SK-N-SH (cell line): ENCODE results near the gene ACTL8. TPM values are rescaled to one million over a fixed set of nuclear protein-coding genes. Genes with fewer than 3 reads are reported as not detected.

ENCODE experiments used
- CTCF ChIA-PET: fragments of 300-600, 350-600 bp; formaldehyde crosslinking; extraction: SDS; loops from one replicate; lab custom pipeline; 2021; lab: Yijun Ruan, JAX
- POLR2A ChIA-PET: fragments of 350-600 bp; sonication (Branson Sonifier 250); formaldehyde crosslinking; extraction: SDS; loops from one replicate; lab custom pipeline; 2020; ENCODE audit warnings: antibody characterized with exemption, inconsistent platforms; lab: Yijun Ruan, JAX
- DNase-seq: peaks from one replicate; pipeline ENCODE4 v3.0.0; 2012
- H2AFZ ChIP-seq: fragments of 200-600 bp; sonication (generic); 2 replicates; pipeline ENCODE4 v1.8.1; 2016; ENCODE audit warnings: antibody characterized with exemption, mild to moderate bottlenecking, low read depth
- H3F3A ChIP-seq: fragments of 200-600 bp; sonication (generic); replicated peaks from 2 replicates; pipeline ENCODE3; 2016; ENCODE audit warnings: antibody characterized with exemption, mild to moderate bottlenecking; ENCODE audit not compliant: insufficient read depth
- H3K27ac ChIP-seq, 2 experiments: fragments of 200-500 bp in 1 of 2; fragments of 200-600 bp in 1 of 2; sonication (Bioruptor generic) in 1 of 2; sonication (generic), shearing (Covaris generic) in 1 of 2; 2 replicates each; pipeline versions ENCODE4 v1.5.1 to v1.6.1; 2014 to 2016; ENCODE audit warnings: low read depth in 2 of 2, inconsistent platforms in 1 of 2, low read length in 1 of 2, mild to moderate bottlenecking in 1 of 2, mixed read lengths in 1 of 2
- H3K27me3 ChIP-seq: fragments of 200-600 bp; sonication (generic), shearing (Covaris generic); 2 replicates; pipeline ENCODE4 v1.6.1; 2016; ENCODE audit warnings: mixed run types; ENCODE audit not compliant: insufficient read depth
- H3K36me3 ChIP-seq, 2 experiments: fragments of 200-500 bp in 1 of 2; fragments of 200-600 bp in 1 of 2; sonication (Bioruptor generic) in 1 of 2; sonication (generic) in 1 of 2; replicated peaks in 1 of 2; 2 replicates each; pipeline versions ENCODE3 to v1.5.1; 2014 to 2016; ENCODE audit warnings: low read length in 1 of 2, mild to moderate bottlenecking in 1 of 2; ENCODE audit not compliant: insufficient read depth in 2 of 2, control insufficient read depth in 1 of 2
- H3K4me1 ChIP-seq, 2 experiments: fragments of 200-500 bp in 1 of 2; fragments of 200-600 bp in 1 of 2; sonication (Bioruptor generic) in 1 of 2; sonication (generic), shearing (Covaris generic) in 1 of 2; 2 replicates each; pipeline versions ENCODE4 v1.5.1 to v1.6.1; 2014 to 2016; ENCODE audit warnings: low read depth in 1 of 2, low read length in 1 of 2, mixed run types in 1 of 2; ENCODE audit not compliant: insufficient read depth in 2 of 2, control insufficient read depth in 1 of 2
- H3K4me2 ChIP-seq: fragments of 200-600 bp; sonication (generic), shearing (Covaris generic); 2 replicates; pipeline ENCODE4 v1.6.1; 2017; ENCODE audit warnings: mixed run types
- H3K4me3 ChIP-seq, 2 experiments: fragments of 200-500 bp in 1 of 2; fragments of 200-600 bp in 1 of 2; sonication (Bioruptor generic) in 1 of 2; sonication (generic), shearing (Covaris generic) in 1 of 2; 2 replicates each; pipeline versions ENCODE4 v1.5.1 to v1.8.1; 2014 to 2016; ENCODE audit warnings: low read depth in 2 of 2, inconsistent platforms in 1 of 2, low read length in 1 of 2, mild to moderate bottlenecking in 1 of 2, mixed read lengths in 1 of 2, moderate library complexity in 1 of 2
- H3K79me2 ChIP-seq: fragments of 200-600 bp; sonication (generic); 2 replicates; pipeline ENCODE4 v1.8.1; 2017; ENCODE audit warnings: mild to moderate bottlenecking; ENCODE audit not compliant: insufficient read depth
- H3K9ac ChIP-seq: fragments of 200-600 bp; sonication (generic); 2 replicates; pipeline ENCODE4 v1.6.1; 2017; ENCODE audit warnings: mixed run types
- H3K9me2 ChIP-seq: fragments of 200-600 bp; sonication (generic); 2 replicates; pipeline ENCODE4 v1.6.1; 2017; ENCODE audit warnings: mixed run types
- H3K9me3 ChIP-seq: fragments of 200-600 bp; sonication (generic); 2 replicates; pipeline ENCODE4 v1.6.1; 2017; ENCODE audit warnings: mixed run types, mild to moderate bottlenecking, moderate library complexity
- H4K20me1 ChIP-seq: fragments of 200-600 bp; sonication (generic); 2 replicates; pipeline ENCODE4 v1.6.1; 2017; ENCODE audit warnings: mild to moderate bottlenecking, mixed run types; ENCODE audit not compliant: insufficient read depth
- EP300 ChIP-seq, 2 experiments: IDR thresholded peaks; 2 replicates each; pipeline versions ENCODE4 v1.4.0 to v1.6.1; 2012; ENCODE audit warnings: borderline replicate concordance in 1 of 2, low read depth in 1 of 2, low read length in 1 of 2
- GABPA ChIP-seq: IDR thresholded peaks from 2 replicates; pipeline ENCODE4 v1.4.0; 2012; ENCODE audit warnings: low read depth, mild to moderate bottlenecking
- GATA2 ChIP-seq: sonication (generic); formaldehyde crosslinking; IDR thresholded peaks from 2 replicates; pipeline ENCODE4 v1.5.0; 2020; ENCODE audit warnings: mild to moderate bottlenecking, missing genetic modification reagents
- JUND ChIP-seq: IDR thresholded peaks from 2 replicates; pipeline ENCODE4 v1.4.0; 2012
- MXI1 ChIP-seq: IDR thresholded peaks from 2 replicates; pipeline ENCODE4 v1.6.1; 2012; ENCODE audit warnings: mild to moderate bottlenecking, low read depth, low read length, improper control_type of control experiment
- NFIC ChIP-seq: IDR thresholded peaks from 2 replicates; pipeline ENCODE4 v1.4.0; 2012; ENCODE audit warnings: borderline replicate concordance
- RCOR1 ChIP-seq: fragments of 150-350 bp; IDR thresholded peaks from 2 replicates; pipeline ENCODE4 v1.6.1; 2017; ENCODE audit warnings: antibody characterized with exemption, low read length
- SMC3 ChIP-seq: IDR thresholded peaks from 2 replicates; pipeline ENCODE4 v1.6.1; 2012; ENCODE audit warnings: low read depth, low read length, improper control_type of control experiment
- TAF1 ChIP-seq: IDR thresholded peaks from 2 replicates; pipeline ENCODE4 v1.6.1; 2012; ENCODE audit warnings: low read depth, mild to moderate bottlenecking, low read length, moderate library complexity, borderline replicate concordance
- TCF12 ChIP-seq: IDR thresholded peaks from 2 replicates; pipeline ENCODE4 v1.4.0; 2012
- YY1 ChIP-seq: IDR thresholded peaks from 2 replicates; pipeline ENCODE4 v1.4.0; 2012; ENCODE audit warnings: low read depth, mild to moderate bottlenecking
- WGBS: methylation state at CpG from one replicate; pipeline ENCODE4 v1.1.6; 2017; ENCODE audit warnings: low lambda C conversion rate; 5-methylcytosine and 5-hydroxymethylcytosine counted together
- polyA plus RNA-seq, 3 experiments: library from polyadenylated mRNA; depleted of rRNA; stranded (reverse); fragments of >200 nt; gene quantifications; 2 replicates each; pipeline ENCODE4 v1.2.3, GENCODE V29; 2012
- TF ChIP-seq, protein P1 (sequence below): IDR thresholded peaks from 2 replicates; pipeline ENCODE4 v1.6.1; 2012; ENCODE audit warnings: mild to moderate bottlenecking, low read depth, low read length, moderate library complexity
- TF ChIP-seq, protein P2 (sequence below): IDR thresholded peaks from 2 replicates; pipeline ENCODE4 v1.4.0; 2012; ENCODE audit warnings: low read depth, borderline replicate concordance
- TF ChIP-seq, protein P3 (sequence below): fragments of 150-350 bp; IDR thresholded peaks from 2 replicates; pipeline ENCODE4 v1.6.1; 2017; ENCODE audit warnings: antibody characterized with exemption, low read length, low read depth, borderline replicate concordance
- TF ChIP-seq, protein P4 (sequence below): IDR thresholded peaks from 2 replicates; pipeline ENCODE4 v1.4.0; 2012; ENCODE audit warnings: low read depth, borderline replicate concordance

ACTL8 gene
- polyA plus RNA-seq, 1 of the 3 experiments (the other 2 are of a cell fraction), result 0.05 TPM

DNA sequence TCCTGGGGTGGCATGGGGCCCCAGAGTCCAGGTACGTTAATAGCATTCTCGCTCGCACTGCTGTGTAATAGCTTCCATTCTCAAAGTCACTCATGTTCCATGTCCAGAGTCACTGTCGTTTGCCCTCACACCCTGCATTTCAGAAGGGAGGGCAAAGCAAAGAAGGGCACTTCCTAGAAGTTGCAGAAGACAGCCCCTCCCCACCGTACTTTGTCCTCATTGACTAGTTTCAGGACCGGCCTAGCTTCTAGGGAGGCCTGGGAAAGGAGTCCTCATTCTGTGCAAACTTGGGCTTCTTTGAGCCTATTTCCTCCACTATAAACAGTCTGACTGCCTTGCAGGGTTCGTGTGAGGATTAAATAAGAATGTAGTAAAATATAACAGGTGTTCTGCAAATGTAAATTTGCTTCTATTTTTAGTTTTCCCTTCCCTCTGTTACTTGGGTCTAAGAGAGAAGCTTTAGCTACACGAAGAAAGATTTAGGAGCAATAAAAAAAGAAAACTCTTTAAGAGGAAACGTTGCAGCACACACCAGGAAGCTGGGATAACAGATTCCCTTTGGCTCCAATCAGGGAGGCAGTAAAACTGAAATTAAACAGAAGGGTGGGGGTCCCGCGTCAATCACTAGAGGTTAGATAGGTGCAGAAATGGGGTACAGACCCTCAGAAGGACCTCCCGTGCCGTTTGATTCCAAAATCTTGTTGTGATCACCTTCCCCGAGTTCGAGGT lies 40.1 kb downstream of the ACTL8 start:
- Histone ChIP-seq H3K4me1 (no peaks in the 10 kb centered on the region; a peak in 1 of 4 replicates), H3K79me2 (no peaks in the 10 kb centered on the region), H3K9me2 (no peaks in the 10 kb centered on the region), H4K20me1 (no peaks in the 10 kb centered on the region), H3K4me3 (no peak overlapping the region), H3K4me2 (no peak overlapping the region), H3K36me3 (no peaks in the 10 kb centered on the region), H3K9me3 (no peaks in the 10 kb centered on the region), H3K27me3 (no peaks in the 10 kb centered on the region; the same call in 1 of the 2 replicates), H3K9ac (no peak overlapping the region), H2AFZ (no peak overlapping the region), H3F3A (no peaks in the 10 kb centered on the region), H3K27ac (no peak overlapping the region)
- POLR2A ChIA-PET, result no interaction called here
- no peak for TF ChIP-seq EP300 (IDR thresholded peaks at IDR 0.05; ENCODE audit: borderline replicate concordance in 1 of 2, low read depth in 1 of 2, low read length in 1 of 2)
- TF ChIP-seq, protein P1, sequence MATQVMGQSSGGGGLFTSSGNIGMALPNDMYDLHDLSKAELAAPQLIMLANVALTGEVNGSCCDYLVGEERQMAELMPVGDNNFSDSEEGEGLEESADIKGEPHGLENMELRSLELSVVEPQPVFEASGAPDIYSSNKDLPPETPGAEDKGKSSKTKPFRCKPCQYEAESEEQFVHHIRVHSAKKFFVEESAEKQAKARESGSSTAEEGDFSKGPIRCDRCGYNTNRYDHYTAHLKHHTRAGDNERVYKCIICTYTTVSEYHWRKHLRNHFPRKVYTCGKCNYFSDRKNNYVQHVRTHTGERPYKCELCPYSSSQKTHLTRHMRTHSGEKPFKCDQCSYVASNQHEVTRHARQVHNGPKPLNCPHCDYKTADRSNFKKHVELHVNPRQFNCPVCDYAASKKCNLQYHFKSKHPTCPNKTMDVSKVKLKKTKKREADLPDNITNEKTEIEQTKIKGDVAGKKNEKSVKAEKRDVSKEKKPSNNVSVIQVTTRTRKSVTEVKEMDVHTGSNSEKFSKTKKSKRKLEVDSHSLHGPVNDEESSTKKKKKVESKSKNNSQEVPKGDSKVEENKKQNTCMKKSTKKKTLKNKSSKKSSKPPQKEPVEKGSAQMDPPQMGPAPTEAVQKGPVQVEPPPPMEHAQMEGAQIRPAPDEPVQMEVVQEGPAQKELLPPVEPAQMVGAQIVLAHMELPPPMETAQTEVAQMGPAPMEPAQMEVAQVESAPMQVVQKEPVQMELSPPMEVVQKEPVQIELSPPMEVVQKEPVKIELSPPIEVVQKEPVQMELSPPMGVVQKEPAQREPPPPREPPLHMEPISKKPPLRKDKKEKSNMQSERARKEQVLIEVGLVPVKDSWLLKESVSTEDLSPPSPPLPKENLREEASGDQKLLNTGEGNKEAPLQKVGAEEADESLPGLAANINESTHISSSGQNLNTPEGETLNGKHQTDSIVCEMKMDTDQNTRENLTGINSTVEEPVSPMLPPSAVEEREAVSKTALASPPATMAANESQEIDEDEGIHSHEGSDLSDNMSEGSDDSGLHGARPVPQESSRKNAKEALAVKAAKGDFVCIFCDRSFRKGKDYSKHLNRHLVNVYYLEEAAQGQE, result no peak
- TF ChIP-seq, protein P2, sequence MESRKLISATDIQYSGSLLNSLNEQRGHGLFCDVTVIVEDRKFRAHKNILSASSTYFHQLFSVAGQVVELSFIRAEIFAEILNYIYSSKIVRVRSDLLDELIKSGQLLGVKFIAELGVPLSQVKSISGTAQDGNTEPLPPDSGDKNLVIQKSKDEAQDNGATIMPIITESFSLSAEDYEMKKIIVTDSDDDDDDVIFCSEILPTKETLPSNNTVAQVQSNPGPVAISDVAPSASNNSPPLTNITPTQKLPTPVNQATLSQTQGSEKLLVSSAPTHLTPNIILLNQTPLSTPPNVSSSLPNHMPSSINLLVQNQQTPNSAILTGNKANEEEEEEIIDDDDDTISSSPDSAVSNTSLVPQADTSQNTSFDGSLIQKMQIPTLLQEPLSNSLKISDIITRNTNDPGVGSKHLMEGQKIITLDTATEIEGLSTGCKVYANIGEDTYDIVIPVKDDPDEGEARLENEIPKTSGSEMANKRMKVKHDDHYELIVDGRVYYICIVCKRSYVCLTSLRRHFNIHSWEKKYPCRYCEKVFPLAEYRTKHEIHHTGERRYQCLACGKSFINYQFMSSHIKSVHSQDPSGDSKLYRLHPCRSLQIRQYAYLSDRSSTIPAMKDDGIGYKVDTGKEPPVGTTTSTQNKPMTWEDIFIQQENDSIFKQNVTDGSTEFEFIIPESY, result no peak
- TF ChIP-seq JUND, result no peak
- TF ChIP-seq, protein P3, sequence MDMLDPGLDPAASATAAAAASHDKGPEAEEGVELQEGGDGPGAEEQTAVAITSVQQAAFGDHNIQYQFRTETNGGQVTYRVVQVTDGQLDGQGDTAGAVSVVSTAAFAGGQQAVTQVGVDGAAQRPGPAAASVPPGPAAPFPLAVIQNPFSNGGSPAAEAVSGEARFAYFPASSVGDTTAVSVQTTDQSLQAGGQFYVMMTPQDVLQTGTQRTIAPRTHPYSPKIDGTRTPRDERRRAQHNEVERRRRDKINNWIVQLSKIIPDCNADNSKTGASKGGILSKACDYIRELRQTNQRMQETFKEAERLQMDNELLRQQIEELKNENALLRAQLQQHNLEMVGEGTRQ, result no peak
- TF ChIP-seq RCOR1, result no peak
- no peak for TF ChIP-seq GABPA
- TF ChIP-seq MXI1, result no peak
- no peak for TF ChIP-seq GATA2 (CRISPR knock-in tag)
- TF ChIP-seq, protein P4, sequence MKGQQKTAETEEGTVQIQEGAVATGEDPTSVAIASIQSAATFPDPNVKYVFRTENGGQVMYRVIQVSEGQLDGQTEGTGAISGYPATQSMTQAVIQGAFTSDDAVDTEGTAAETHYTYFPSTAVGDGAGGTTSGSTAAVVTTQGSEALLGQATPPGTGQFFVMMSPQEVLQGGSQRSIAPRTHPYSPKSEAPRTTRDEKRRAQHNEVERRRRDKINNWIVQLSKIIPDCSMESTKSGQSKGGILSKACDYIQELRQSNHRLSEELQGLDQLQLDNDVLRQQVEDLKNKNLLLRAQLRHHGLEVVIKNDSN, result no peak
- TF ChIP-seq YY1, result no peak
- no peak for TF ChIP-seq NFIC
- no peak for TF ChIP-seq SMC3
- TF ChIP-seq TAF1, result no peak
- TF ChIP-seq TCF12, result no peak
- no peak for DNase-seq
- 56% methylated on average over 15 of the region's 15 CpGs for WGBS
- CTCF ChIA-PET, result interaction anchor here (1.2 to 2.1 kb wide), 5 partner anchors 12 to 134 kb away, joined by 3 to 9 read pairs (median 6); no protein-coding TSS in a partner anchor
